ENCODE results near the gene SBF1.
"Not testable (repeated sequence)": the region's sequence is repeated elsewhere in the genome, so short reads cannot be mapped to it uniquely, and the experiment has no call there.

The SBF1 gene

DNA sequence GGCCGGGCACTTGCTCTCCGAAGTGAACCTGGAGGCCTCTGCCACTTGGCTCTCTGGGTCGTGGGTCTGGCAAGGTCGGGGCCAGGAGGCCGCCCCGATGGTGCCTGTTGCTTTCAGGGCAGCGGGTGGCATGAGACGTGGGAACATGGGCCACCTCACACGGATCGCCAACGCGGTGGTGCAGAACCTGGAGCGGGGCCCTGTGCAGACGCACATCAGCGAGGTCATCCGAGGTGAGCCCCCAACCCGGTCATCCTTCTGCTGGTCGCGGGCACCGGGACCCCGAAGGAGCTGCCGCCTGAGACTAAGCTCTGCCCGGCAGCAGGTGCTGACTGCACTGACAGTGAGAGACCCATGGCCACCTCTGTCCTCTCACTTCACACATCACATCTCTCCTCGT is 40.0 kb downstream of the SBF1 start:
- POLR2A ChIA-PET: no interaction called here
- DNase-seq: no peak

DNA sequence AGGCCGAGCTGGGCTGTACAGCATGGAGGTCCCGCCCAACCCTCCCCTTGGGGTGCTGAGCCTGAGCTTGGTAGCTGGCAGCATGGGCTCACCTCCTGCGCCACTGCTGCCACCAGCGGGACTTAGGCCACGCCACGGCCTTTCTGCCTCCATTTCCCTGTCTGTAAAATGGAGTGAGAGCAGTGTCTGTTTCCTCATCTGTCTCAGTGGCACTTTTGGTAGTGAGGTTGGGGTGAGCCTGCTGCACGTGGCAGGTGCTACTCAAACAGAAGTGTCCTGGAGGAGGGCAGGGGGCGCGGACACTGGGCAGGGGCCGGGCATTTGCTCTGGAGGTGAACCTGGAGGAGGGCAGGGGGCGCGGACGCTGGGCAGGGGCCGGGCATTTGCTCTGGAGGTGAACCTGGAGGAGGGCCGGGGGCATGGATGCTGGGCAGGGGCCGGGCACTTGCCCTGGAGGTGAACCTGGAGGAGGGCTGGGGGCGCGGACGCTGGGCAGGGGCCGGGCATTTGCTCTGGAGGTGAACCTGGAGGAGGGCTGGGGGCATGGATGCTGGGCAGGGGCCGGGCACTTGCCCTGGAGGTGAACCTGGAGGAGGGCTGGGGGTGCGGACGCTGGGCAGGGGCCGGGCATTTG is 41.8 kb downstream of the SBF1 start:
- POLR2A ChIA-PET: not testable (repeated sequence)
- WGBS (ENCODE audit: insufficient coverage): 91% methylated on average over 5 of the region's 24 CpGs
- H3K36me3 ChIP-seq (ENCODE audit: control insufficient read depth in 4 of 4, insufficient read depth in 4 of 4, low read length in 3 of 4): peaks cover 16 to 79% (median 51%) of the 10 kb centered on the region in 4 experiments

More for the DNA sequence above, 40.0 kb downstream of the SBF1 start:
- Histone ChIP-seq H3K9me3 (ENCODE audit: control extremely low read depth in 1 of 5, control insufficient read depth in 4 of 5, insufficient read depth in 2 of 5, low read depth in 1 of 5, low read length in 4 of 5) (no peaks in the 10 kb centered on the region), H3K4me1 (ENCODE audit: control extremely low read depth in 1 of 4, control insufficient read depth in 4 of 4, insufficient read depth in 4 of 4, low read length in 3 of 4) (no peaks in the 10 kb centered on the region), H3K27ac (ENCODE audit: insufficient read depth in 1 of 2, low read depth in 1 of 2, low read length in 2 of 2, poor library complexity in 1 of 2, severe bottlenecking in 2 of 2) (no peak overlapping the region), H3K36me3 (ENCODE audit: control insufficient read depth in 4 of 4, insufficient read depth in 4 of 4, low read length in 3 of 4) (peaks cover 16 to 81% (median 55%) of the 10 kb centered on the region in 4 experiments), H3K4me3 (ENCODE audit: control insufficient read depth in 1 of 7, extremely low read depth in 1 of 7, insufficient read depth in 4 of 7, low read depth in 2 of 7, low read length in 6 of 7) (no peak overlapping the region), H3K27me3 (replicated peaks in 2 of 5; ENCODE audit: control insufficient read depth in 4 of 5, insufficient read depth in 5 of 5, low read length in 4 of 5) (no peaks in the 10 kb centered on the region)
- 90% methylated on average over 22 of the region's 24 CpGs for WGBS (ENCODE audit: insufficient coverage)
- CTCF ChIA-PET: interaction anchor here (1.6 kb wide), 1 partner anchor 16 kb away, joined by 3 read pairs; no protein-coding TSS in a partner anchor

DNA sequence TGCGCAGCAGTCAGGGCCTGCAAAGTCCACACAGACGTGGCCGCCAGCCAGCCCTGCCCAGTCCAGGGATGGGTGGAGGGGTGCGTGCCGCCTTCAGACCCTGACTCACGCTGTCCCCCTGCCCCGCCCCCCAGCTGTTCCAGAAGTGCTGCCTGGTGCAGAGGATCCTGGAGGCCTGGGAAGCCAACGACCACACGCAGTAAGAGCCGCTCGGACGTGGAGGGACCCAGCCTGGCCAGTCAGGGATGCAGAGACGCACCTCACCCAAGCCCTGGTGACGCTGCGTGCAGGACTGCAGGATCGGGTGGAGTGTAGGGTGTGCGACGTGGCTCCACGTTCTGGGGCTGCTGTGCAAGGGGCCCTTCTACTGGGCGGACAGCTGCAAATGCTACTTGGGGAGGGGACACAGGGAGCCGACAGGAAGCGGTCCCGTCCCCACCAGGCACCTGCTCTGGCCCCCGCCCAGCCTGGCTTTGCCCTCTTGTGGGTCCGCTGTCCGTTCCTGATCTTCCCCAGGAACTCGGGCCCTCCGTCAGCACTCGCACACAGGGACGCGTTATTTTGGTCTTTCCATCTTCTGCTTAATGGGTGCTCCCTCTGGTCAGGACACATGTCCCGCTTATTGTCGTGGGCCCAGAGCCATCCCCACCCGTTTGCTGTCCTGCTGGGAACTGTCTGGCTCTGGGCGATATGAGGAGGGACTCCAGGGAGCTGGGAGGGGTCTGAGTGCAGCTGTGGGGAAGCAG is 42.5 kb downstream of the SBF1 start:
- H3K27me3 ChIP-seq (replicated peaks in 2 of 5; ENCODE audit: control insufficient read depth in 4 of 5, insufficient read depth in 5 of 5, low read length in 4 of 5): no peaks in the 10 kb centered on the region
- no peak overlapping the region for H3K27ac ChIP-seq (ENCODE audit: insufficient read depth in 1 of 2, low read depth in 1 of 2, low read length in 2 of 2, poor library complexity in 1 of 2, severe bottlenecking in 2 of 2)
- no peaks in the 10 kb centered on the region for H3K9me3 ChIP-seq (ENCODE audit: control extremely low read depth in 1 of 5, control insufficient read depth in 4 of 5, insufficient read depth in 2 of 5, low read depth in 1 of 5, low read length in 4 of 5)
- no peak overlapping the region for H3K4me3 ChIP-seq (ENCODE audit: control insufficient read depth in 1 of 7, extremely low read depth in 1 of 7, insufficient read depth in 4 of 7, low read depth in 2 of 7, low read length in 6 of 7)
- CTCF ChIA-PET: no interaction called here
- H3K36me3 ChIP-seq (ENCODE audit: control insufficient read depth in 4 of 4, insufficient read depth in 4 of 4, low read length in 3 of 4): peaks cover 13 to 78% (median 50%) of the 10 kb centered on the region in 4 experiments
- H3K4me1 ChIP-seq (ENCODE audit: control extremely low read depth in 1 of 4, control insufficient read depth in 4 of 4, insufficient read depth in 4 of 4, low read length in 3 of 4): no peaks in the 10 kb centered on the region
- WGBS (ENCODE audit: insufficient coverage): 97% methylated on average over 33 of the region's 35 CpGs
- POLR2A ChIA-PET: no interaction called here
- DNase-seq: no peak

More for the DNA sequence above, 41.8 kb downstream of the SBF1 start:
- H3K4me1 ChIP-seq (ENCODE audit: control extremely low read depth in 1 of 4, control insufficient read depth in 4 of 4, insufficient read depth in 4 of 4, low read length in 3 of 4); H3K27me3 ChIP-seq (replicated peaks in 2 of 5; ENCODE audit: control insufficient read depth in 4 of 5, insufficient read depth in 5 of 5, low read length in 4 of 5); H3K4me3 ChIP-seq (ENCODE audit: control insufficient read depth in 1 of 7, extremely low read depth in 1 of 7, insufficient read depth in 4 of 7, low read depth in 2 of 7, low read length in 6 of 7); H3K9me3 ChIP-seq (ENCODE audit: control extremely low read depth in 1 of 5, control insufficient read depth in 4 of 5, insufficient read depth in 2 of 5, low read depth in 1 of 5, low read length in 4 of 5); CTCF ChIA-PET; H3K27ac ChIP-seq (ENCODE audit: insufficient read depth in 1 of 2, low read depth in 1 of 2, low read length in 2 of 2, poor library complexity in 1 of 2, severe bottlenecking in 2 of 2); DNase-seq: not testable (repeated sequence)

DNA sequence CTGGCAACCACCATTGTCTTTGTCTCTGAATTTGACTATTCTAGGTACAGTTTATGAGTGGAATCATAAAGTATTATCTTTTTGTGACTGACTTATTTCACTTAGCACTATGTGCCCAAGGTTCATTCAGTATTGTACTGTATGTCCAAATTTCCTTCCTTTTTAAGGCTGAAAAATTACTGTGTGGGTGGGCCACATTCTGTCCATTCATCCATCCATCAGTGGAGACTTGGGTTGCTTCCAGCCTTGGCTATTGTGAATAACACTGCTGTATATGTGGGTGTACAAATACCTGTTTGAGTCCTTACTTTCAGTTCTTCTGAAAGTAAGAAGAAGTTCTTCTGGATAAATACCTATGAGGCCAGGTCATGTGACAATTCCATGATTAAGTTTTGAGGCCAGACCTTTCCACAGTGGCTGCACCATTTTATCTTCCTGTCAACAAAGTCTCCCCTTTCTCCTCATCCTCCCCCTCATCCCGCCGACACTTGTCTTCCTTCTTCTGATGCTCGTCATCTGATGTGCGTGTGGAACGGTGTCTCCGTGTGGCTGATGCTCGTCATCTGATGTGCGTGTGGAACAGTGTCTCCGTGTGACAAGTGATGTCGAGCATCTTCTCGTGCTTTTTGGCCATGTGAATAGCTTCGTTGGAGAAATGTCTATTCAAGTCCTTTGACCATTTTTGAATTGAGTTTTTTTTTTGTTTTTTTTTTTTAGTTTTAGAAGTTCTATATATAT is 49.5 kb downstream of the SBF1 start:
- WGBS (ENCODE audit: insufficient coverage): 96% methylated on average over 8 of the region's 12 CpGs
- Histone ChIP-seq H3K4me1 (ENCODE audit: control extremely low read depth in 1 of 4, control insufficient read depth in 4 of 4, insufficient read depth in 4 of 4, low read length in 3 of 4) (no peaks in the 10 kb centered on the region), H3K36me3 (ENCODE audit: control insufficient read depth in 4 of 4, insufficient read depth in 4 of 4, low read length in 3 of 4) (peaks cover 19 to 76% (median 56%) of the 10 kb centered on the region in 4 experiments), H3K27me3 (replicated peaks in 2 of 5; ENCODE audit: control insufficient read depth in 4 of 5, insufficient read depth in 5 of 5, low read length in 4 of 5) (no peaks in the 10 kb centered on the region), H3K9me3 (ENCODE audit: control extremely low read depth in 1 of 5, control insufficient read depth in 4 of 5, insufficient read depth in 2 of 5, low read depth in 1 of 5, low read length in 4 of 5) (no peaks in the 10 kb centered on the region), H3K27ac (ENCODE audit: insufficient read depth in 1 of 2, low read depth in 1 of 2, low read length in 2 of 2, poor library complexity in 1 of 2, severe bottlenecking in 2 of 2) (no peak overlapping the region), H3K4me3 (ENCODE audit: control insufficient read depth in 1 of 7, extremely low read depth in 1 of 7, insufficient read depth in 4 of 7, low read depth in 2 of 7, low read length in 6 of 7) (no peak overlapping the region)
- POLR2A ChIA-PET: no interaction called here
- no peak for DNase-seq
- CTCF ChIA-PET: interaction anchor here (1.0 kb wide), 1 partner anchor 26 kb away, joined by 3 read pairs; no protein-coding TSS in a partner anchor

DNA sequence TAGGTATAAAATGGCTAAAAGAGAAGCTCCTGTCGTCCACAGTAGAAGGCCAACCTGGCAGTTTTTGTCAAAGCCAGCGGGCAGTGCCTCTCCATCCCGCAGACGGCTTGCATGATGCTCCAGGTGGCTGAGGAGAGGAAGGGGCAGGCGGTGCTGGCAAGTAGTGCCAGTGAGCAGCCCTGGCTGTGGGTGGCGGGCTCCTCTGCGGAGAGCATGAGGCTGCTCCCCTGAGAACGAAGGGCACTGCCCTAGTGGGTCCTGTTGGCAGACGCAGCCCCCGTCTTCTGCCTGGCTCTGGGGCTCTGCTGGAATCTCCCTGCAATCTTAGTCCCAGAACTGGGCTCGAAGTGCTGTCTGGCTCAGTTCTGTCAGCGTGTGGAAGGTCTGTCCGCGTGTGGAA is 50.9 kb downstream of the SBF1 start:
- Histone ChIP-seq H3K9me3 (ENCODE audit: control extremely low read depth in 1 of 5, control insufficient read depth in 4 of 5, insufficient read depth in 2 of 5, low read depth in 1 of 5, low read length in 4 of 5) (no peaks in the 10 kb centered on the region), H3K27me3 (replicated peaks in 2 of 5; ENCODE audit: control insufficient read depth in 4 of 5, insufficient read depth in 5 of 5, low read length in 4 of 5) (no peaks in the 10 kb centered on the region), H3K4me3 (ENCODE audit: control insufficient read depth in 1 of 7, extremely low read depth in 1 of 7, insufficient read depth in 4 of 7, low read depth in 2 of 7, low read length in 6 of 7) (no peak overlapping the region), H3K4me1 (ENCODE audit: control extremely low read depth in 1 of 4, control insufficient read depth in 4 of 4, insufficient read depth in 4 of 4, low read length in 3 of 4) (no peaks in the 10 kb centered on the region), H3K27ac (ENCODE audit: insufficient read depth in 1 of 2, low read depth in 1 of 2, low read length in 2 of 2, poor library complexity in 1 of 2, severe bottlenecking in 2 of 2) (no peak overlapping the region), H3K36me3 (ENCODE audit: control insufficient read depth in 4 of 4, insufficient read depth in 4 of 4, low read length in 3 of 4) (peaks cover 16 to 78% (median 64%) of the 10 kb centered on the region in 4 experiments)
- POLR2A ChIA-PET: no interaction called here
- WGBS (ENCODE audit: insufficient coverage): 98% methylated on average over 14 of the region's 14 CpGs
- CTCF ChIA-PET: no interaction called here
- no peak for DNase-seq

DNA sequence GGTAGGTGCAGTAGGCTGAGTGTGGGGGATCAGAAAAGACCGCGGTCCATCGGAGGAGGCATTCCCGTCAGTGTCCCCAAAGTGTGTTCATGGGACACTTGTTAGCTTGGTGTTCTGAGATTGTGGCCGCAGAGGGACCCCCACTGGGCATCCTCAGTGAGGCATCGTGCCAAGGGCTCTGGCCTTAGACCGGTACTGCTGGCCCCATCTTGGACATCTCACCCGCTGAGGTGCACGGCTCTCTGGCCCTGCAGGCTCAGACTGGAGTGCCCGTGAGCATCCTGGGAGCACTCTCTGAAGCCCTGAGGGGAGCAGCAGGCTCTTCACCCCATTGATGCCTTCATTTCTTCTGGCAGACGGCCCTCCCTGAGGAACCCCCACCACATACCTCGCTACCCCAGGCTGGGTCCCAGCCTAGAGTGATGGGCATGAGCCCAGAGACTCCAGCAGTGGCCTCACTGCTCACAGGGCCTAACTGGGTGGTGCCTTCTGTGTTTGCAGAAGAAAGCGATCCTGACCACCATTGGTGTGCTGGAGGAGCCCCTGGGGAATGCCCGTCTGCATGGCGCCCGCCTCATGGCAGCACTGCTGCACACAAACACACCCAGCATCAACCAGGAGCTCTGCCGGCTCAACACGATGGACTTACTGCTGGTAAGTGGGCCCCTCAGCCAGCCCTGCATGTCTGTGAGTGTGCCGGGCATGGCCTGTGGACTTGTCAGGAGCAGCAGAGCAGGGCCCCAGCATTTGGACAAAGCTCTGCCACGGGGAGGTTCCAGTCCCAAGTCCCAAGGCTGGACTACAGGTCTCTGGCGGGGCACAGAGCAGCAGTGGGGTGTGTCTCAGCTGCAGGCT is 51.6 kb downstream of the SBF1 start:
- 97% methylated on average over 19 of the region's 21 CpGs for WGBS (ENCODE audit: insufficient coverage)
- Histone ChIP-seq H3K4me3 (ENCODE audit: control insufficient read depth in 1 of 7, extremely low read depth in 1 of 7, insufficient read depth in 4 of 7, low read depth in 2 of 7, low read length in 6 of 7) (no peak overlapping the region), H3K9me3 (ENCODE audit: control extremely low read depth in 1 of 5, control insufficient read depth in 4 of 5, insufficient read depth in 2 of 5, low read depth in 1 of 5, low read length in 4 of 5) (no peaks in the 10 kb centered on the region), H3K27me3 (replicated peaks in 2 of 5; ENCODE audit: control insufficient read depth in 4 of 5, insufficient read depth in 5 of 5, low read length in 4 of 5) (no peaks in the 10 kb centered on the region), H3K36me3 (ENCODE audit: control insufficient read depth in 4 of 4, insufficient read depth in 4 of 4, low read length in 3 of 4) (peaks cover 18 to 76% (median 63%) of the 10 kb centered on the region in 4 experiments), H3K27ac (ENCODE audit: insufficient read depth in 1 of 2, low read depth in 1 of 2, low read length in 2 of 2, poor library complexity in 1 of 2, severe bottlenecking in 2 of 2) (peak overlapping the region in 1 of 2 experiments; percentile 5), H3K4me1 (ENCODE audit: control extremely low read depth in 1 of 4, control insufficient read depth in 4 of 4, insufficient read depth in 4 of 4, low read length in 3 of 4) (no peaks in the 10 kb centered on the region)
- ChIA-PET CTCF (interaction anchor here (1.2 kb wide), 1 partner anchor 23 kb away, joined by 5 read pairs; no protein-coding TSS in a partner anchor), POLR2A (no interaction called here)
- no peak for DNase-seq

All from common myeloid progenitor, CD34-positive (primary cell).